HG03135 (cell line): ENCODE data around the gene SLC35F5.
"Not testable (repeated sequence)": the region's sequence is repeated elsewhere in the genome, so short reads cannot be mapped to it uniquely, and the experiment has no call there.

Source experiments
- ATAC-seq: cut with Tn5 transposase; IDR thresholded peaks from one replicate; pipeline ENCODE4 v1.9.1; 2021; ENCODE audit warnings: mild to moderate bottlenecking, moderate library complexity; ENCODE audit not compliant: unreplicated experiment

SLC35F5 gene, protein sequence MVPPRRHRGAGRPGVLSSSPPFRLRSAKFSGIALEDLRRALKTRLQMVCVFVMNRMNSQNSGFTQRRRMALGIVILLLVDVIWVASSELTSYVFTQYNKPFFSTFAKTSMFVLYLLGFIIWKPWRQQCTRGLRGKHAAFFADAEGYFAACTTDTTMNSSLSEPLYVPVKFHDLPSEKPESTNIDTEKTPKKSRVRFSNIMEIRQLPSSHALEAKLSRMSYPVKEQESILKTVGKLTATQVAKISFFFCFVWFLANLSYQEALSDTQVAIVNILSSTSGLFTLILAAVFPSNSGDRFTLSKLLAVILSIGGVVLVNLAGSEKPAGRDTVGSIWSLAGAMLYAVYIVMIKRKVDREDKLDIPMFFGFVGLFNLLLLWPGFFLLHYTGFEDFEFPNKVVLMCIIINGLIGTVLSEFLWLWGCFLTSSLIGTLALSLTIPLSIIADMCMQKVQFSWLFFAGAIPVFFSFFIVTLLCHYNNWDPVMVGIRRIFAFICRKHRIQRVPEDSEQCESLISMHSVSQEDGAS

GRCh38 chr2:113756355-113757137, at the start of gene SLC35F5:
TSS of gene SLC35F5 (minus strand) at chr2:113756642. CDS start at chr2:113756409, 233 bp downstream.
- ATAC-seq = peak; percentile 89

GRCh38 chr2:113799375-113799774, 42.9 kb upstream of the SLC35F5 start:
- ATAC-seq = no peak

DNA sequence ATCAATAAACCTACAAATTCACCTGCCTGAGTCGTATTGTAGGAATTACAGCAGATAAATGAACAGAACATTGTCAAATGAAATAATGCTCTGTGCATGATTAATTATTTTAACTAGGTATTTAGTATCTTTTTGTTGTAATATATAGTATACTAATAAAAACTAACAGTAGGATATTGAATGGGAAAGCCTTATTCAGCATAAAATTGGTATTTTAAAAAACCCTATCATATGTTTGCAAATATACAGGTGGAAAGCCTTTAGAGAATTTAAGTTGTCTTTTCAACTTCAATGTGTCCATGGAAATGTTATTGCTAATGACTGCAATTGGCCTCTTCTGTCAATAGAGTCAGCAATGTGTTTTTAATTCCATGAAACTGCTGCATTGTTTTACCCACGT, 40.8 kb upstream of the SLC35F5 start:
- no peak for ATAC-seq

DNA sequence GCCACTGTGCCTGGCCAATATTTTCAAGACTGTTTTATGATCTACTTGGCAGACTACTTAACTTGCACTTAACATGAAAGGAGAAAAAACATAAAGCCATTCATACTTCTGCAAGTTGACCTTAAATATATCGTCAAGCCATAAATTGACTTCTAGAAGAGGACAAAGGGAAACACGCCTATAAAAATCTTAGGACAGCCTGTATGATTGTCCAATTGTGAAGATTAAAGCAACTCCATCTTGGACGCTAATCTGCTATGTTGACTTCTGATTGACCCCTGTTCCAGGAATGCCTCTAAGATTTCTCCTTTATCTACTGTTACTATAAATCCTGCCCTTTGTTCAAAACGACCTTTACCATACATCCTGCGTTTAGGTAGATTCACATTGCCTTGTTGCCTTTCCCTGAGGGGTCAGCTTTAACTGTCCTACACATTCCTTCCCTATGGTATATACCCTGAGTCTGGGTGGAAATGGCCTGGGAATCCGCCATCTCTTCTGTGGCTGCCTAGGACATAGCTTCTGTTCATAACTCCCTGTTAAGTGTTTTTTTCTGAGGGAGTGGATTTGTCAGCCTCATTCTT, 40.2 kb upstream of the SLC35F5 start:
- no peak for ATAC-seq

DNA sequence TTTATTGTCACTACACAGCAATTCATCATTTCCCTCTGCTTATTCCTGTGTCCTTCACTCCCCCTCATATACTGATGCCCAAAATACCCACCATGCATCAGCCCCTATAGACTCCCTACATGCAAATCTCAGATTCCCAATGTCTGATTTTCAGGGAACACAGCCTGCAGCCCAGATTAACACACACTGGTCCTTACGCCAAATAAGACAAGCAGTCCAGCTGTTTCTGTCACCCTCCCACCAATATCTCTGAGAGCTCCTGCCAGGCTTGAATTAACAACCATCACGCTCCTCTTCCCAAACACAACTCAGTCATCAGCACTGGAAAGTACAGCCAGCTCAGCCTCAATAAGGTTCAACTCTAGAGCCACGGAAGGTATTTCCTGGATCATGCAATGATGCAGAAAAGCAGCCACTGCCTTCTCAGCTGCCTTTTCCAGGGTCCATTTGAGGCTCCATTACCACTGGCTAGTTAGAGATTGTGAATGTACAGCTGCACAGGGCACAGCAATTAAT, 39.0 kb upstream of the SLC35F5 start:
- no peak for ATAC-seq

- ATAC-seq = peak; percentile 93
Observed at GRCh38 chr2:113791697-113792590, 35.5 kb upstream of the SLC35F5 start.

GRCh38 chr2:113784823-113785744, 28.6 kb upstream of the SLC35F5 start:
- no peak for ATAC-seq

DNA sequence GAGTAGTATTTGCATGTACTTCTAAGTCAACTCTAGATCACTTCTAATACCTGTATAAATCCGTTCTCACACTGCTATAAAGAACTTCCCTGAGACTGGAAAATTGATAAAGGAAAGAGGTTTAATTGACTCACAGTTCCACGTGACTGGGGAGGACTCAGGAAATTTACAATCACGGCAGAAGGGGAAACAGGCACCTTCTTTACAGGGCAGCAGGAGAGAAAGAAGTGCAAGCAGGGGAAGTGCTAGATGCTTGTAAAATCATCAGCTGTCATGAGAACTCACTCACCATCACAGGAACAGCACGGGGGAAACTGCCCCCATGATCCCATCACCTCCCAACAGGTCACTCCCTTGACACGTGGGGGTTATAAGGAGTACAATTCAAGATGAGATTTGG, 24.0 kb upstream of the SLC35F5 start:
- no peak for ATAC-seq

GRCh38 chr2:113777371-113777770, 20.9 kb upstream of the SLC35F5 start:
- ATAC-seq = no peak

GRCh38 chr2:113776949-113777348, 20.5 kb upstream of the SLC35F5 start:
- no peak for ATAC-seq

- ATAC-seq = not testable (repeated sequence)
Observed at GRCh38 chr2:113774616-113775015, 18.2 kb upstream of the SLC35F5 start.

- ATAC-seq = no peak
Observed at GRCh38 chr2:113770929-113771328, 14.5 kb upstream of the SLC35F5 start.

GRCh38 chr2:113769555-113769954, 13.1 kb upstream of the SLC35F5 start:
- ATAC-seq = no peak

GRCh38 chr2:113768770-113769169, 12.3 kb upstream of the SLC35F5 start:
- ATAC-seq = no peak

DNA sequence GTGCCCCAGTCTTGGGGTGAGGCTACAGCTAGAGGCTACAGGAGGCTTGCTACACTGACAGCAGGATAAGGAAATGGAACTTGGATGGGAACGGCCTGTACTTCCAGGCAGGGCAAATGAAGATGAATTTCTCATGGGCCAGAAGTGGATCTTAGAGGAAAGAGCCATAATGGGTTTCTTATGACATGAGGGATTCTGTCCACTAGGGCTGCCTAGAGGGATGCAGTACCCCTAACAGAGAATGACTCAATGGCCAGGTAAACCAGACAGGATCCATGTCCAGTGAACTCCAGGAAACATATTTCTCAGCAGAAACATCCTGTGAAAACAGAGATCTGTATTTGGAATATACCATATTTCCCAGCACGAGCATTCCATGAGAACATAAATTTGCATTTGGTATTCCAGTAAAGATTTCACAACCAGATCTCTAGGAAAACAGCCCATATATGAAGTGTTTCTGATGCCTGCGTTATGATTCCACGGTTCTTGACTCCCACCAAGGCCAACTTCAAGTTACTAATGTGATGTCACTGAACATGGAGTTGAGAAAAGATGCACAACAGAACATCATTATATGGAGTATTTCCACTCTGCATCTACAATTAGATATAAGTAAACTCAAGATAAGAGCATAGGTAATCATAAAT, 11.5 kb upstream of the SLC35F5 start:
- ATAC-seq = no peak

DNA sequence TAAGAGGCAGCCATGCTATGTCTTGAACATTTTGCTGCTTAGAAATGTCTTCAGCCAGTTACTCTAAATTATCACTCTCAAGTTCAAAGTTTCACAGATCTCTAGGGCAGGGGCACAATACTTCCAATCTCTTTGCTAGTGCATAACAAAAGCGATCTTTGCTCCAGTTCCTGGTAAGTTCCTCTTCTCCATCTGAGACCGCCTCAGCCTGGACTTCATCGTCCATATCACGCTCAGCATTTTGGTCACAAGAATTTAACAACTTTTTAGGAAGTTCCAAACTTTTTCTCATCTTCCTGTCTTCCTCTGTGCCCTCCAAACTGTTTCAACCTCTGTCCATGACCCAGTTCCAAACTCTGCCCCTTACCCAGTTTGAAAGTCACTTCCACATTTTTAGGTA, 8.8 kb upstream of the SLC35F5 start:
- ATAC-seq = no peak

DNA sequence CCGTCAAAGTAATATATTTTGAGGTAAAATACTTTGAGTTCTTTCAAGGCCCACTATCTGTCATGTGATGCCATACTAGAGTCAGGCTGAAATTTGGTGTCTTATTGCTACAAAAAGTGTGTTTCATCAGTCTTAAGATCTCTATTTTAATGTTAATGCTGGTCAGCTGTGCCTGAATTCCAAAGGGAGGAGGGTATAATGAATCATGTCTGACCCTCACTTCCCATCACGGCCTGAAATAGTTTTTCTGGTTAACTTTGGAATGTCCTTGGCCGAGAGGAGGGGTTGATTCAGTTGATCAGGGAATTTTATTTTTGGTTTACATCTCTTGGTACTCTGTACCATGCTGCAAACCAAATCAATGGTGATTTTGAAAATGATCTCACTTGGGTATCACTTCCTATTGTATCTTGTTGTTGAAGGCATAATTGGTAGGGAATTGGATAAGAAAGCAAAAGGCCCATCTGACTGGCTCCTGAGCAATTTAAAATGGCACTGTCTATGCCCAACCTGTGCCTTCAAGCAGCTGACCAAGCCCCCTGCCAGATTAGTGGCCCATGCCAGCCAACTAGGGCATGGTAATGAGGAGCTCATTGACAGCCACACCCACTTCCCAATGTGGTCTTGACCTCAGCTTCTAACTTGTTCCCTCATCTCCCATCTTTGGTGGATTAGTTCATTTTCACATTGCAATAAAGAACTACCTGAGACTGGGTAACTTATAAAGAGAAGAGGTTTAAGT, 6.1 kb upstream of the SLC35F5 start:
- ATAC-seq = no peak

DNA sequence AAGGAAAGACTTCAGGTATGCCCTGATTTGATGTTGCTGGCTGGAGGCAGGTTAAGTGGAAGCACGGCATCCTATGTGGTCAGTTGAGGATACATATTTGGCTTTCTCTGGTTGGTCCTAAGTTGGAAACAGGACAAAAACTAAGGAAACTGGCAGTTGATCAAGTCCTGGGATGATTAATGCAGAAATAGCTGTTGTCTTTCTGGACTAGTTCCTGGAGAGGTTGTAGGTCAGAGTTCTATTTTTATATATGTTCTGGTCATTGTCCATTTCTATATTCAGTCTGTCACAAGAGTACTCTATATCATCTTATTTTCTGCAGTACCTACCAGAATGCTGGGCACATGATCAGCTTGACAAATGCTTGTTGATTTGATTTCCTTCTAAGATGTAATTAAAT, 4.0 kb upstream of the SLC35F5 start:
- ATAC-seq = no peak
